Raji (cell line): Measurements from ENCODE around the gene TTC16.
A peak's percentile ranks its signal among the peaks of the same experiment; 100 is the strongest.

ENCODE experiments used
- POLR2A ChIP-seq: IDR thresholded peaks from 2 replicates; pipeline ENCODE4 v1.6.1; 2011; ENCODE audit warnings: low read depth, low read length, control low read depth; ENCODE audit not compliant: insufficient read depth

TTC16 gene

GRCh38 chr9:127692071-127692470 is 23.8 kb upstream of the TTC16 start:
- TF ChIP-seq POLR2A, result no peak

GRCh38 chr9:127693143-127693542 is 22.7 kb upstream of the TTC16 start:
- no peak for TF ChIP-seq POLR2A

GRCh38 chr9:127693697-127694096 is 22.2 kb upstream of the TTC16 start:
- TF ChIP-seq POLR2A, result no peak

DNA sequence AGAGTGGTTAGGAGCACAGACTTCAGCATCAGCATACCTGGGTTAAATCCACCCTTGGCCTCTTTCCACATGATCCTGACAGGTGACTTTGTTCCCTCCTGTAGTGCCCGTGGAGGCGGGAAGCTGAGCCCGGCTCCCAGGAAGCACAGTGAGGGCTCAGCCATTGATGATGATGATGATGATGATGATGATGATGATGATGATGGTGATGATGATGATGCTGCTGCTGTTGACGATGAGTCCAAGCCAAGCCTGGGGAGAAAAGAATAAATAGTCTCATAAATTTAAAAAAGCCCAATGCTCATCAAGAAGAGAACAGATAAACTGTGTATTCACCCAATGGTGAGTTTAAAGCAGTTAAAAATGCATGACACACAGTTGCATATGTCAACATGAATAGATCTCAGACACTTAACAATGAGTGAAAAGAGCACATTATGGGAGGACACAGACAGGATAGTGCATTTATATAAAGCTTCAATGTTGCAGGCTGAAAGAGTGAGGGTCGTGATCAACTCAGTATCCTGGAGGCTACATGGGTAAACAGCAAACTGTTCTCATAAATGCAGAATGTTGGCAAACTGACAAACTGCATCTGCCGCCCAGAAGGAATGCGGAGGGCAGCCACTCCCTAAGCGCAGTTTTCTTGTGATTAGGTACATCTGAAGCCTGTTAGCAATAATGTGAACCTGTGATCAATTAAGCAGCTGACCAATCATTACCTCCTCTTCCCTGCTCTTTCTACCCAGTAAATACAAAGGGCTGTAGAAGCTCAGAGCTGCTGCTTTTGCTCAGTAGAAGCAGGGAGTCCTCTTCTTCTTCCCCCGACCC is 20.8 kb upstream of the TTC16 start:
- no peak for TF ChIP-seq POLR2A

DNA sequence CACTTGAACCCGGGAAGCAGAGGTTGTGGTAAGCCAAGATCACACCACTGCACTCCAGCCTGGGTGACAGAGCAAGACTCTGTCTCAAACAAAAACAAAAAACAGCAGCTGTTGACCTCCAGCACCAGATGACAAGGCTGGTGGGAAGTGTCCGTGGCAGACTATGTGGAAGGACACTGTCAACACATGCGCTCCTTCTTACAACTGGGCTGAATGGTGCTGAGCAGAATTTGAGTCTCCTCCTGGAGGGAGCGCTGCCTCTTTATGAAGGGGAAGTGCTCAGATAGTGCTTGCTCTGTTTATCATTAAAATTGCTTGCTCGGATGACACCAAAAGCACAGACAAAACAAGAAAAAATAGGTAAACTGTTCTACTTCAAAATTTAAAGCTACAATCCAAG is 18.3 kb upstream of the TTC16 start:
- TF ChIP-seq POLR2A, result no peak

DNA sequence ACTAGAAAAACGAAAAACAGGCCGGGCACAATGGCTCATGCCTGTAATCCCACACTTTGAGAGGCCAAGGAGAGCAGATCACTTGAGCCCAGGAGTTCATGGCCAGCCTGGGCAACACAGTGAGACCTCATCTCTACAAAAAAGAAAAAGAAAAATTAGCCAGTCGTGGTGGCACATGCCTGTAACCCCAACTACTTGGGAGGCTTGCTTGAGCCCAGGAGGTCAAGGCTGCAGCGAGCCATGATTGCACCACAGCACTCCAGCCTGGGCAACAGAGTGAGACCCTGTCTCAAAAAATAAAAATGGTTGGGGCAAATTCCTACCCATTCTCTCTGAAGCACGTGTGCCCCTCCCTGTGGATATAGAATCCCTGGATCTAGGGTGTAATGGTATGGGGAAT is 17.5 kb upstream of the TTC16 start:
- TF ChIP-seq POLR2A, result no peak

DNA sequence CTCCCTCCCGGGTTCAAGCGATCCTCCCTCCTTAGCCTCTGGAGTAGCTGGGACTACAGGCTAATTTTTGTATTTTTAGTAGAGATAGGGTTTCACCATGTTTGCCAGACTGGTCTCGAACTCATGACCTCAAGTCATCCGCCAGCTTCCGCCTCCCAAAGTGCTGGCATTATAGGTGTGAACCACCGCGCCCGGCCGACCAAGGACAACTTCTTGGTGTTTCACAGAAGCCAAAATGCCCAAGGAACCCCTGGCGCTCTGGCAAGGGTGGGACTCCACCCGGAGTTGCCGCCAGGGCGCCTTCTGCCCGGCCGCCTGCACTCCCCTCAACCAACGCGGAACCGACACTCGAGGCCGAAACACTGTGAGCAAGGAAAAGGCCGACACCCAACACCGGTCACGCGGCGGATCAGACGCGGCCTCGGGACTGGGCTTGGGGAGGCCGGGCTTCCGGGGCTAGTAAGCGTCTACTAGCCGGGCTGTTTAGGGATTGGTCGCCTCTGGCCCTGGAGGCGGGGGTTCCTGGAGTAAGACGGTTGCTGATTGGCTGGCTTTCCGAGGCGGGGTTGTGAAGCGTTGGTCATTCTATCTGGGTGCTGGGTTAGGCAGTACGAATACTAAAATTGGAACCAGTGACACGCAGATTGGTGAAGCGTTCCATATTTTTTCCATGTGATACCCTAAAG is 16.8 kb upstream of the TTC16 start:
- TF ChIP-seq POLR2A, result peak; percentile 41; the same call in 1 of the 2 replicates

DNA sequence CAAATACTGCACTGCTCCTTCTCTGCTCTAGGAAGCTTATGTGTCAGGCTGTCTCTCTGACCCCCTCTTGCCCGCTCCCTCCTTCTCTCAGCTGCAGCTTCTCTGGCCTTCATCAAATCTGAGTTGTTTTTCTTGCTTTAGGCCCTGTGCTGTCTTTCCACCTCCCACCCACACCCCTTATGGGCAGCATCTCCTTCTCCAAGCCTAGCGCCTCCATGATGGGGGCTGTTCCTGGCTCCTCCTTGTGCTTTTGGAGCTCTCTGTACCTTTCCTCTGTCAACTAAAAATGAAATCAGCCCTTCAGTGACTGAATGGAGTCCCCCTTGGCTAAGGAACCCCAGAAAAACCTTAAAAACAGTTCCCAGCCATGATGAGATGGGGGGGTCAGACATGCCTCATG is 15.7 kb upstream of the TTC16 start:
- no peak for TF ChIP-seq POLR2A

DNA sequence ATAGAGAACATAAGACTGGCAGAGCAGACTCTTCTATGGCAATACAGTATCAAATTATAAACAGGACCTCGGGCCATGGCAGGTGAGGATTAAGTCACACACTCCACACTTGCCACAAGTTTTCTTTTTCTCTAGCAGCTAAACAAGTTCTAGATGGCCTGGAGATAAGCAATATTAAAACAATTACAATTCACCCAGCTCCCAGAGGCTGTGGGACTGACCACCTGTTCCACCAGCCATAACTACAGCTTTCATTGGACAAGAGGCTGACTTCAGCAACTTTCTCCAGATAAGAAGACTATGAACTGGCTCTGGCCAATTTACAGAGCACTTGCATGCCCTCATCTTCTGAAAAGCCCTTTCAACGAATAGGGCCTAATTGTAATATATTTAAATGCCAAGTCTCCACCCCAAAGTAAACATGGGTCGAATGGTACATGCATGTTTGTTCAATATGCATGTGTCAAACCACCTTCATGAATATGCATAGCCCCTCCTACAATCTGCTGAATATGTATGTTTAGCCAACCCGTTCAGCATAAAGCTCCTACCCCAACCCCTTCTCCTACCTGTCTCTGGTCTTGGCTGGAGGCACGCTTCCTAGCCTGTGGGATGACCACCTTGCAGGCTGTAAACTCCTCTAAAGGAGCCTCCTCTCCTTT is 15.2 kb upstream of the TTC16 start:
- TF ChIP-seq POLR2A, result no peak

GRCh38 chr9:127703289-127703946 is 12.5 kb upstream of the TTC16 start:
- no peak for TF ChIP-seq POLR2A

DNA sequence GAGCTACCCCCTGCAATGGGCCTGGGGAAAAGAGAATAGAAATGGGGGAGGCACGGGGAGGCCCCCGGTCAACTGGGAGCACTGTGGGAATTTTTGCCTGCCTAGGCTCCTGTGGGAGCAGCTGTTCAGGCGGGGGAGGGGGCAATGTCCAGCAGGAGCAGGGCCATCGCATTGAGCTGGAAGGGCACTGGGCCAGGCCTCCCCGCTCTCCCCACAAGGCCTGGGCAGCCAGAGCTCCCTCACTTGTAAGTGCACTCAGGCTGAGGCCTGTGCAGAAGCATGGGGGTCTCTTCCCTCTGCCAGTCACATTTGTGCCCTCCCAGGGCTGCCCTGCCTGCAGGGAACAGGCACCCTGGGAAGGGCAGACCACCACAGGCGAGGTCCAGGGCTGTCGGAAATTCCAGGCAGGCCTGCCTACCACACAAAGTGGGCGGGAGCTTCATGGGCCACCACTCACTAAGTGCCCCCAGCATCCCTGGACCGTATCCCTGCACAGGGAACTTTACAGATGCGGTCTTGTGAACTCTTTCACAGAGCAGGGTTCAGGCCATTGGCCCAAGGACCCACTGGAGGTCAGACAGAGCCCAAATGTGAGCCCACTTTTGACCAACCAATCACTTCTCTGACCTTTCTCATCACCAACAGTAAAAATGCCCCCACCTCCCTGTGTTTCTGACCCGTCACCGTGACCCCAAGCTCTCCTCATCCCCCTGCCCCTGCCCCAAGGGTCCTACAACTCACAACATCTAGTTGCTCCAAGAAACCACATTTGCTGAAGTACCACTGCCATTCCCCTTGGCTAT is 10.1 kb upstream of the TTC16 start:
- TF ChIP-seq POLR2A, result no peak

DNA sequence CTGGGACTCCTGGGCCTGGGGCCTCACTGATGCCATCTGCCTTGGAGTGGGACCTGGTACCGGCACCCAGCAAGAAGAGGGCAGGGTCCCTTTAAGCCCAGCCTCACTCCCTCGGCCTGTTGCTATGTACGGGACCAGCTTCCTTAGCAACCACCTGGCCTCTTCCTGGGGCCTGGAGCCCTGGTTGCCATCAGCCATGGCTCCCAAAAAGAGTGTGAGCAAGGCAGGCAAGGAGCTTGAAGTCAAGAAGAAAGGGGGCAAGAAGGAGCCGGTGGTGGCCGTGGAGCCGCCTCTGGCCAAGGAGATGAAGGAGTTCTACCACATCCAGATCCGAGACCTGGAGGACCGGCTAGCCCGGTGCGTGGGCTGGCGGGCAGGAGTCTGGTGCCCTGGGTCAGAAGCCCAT is 9.0 kb upstream of the TTC16 start, which contains the start of gene CFAP157:
TSS of gene CFAP157 (plus strand) at position 153 of the 406 bp plus-strand sequence. CDS start at position 197, 44 bp downstream.
- TF ChIP-seq POLR2A, result no peak

DNA sequence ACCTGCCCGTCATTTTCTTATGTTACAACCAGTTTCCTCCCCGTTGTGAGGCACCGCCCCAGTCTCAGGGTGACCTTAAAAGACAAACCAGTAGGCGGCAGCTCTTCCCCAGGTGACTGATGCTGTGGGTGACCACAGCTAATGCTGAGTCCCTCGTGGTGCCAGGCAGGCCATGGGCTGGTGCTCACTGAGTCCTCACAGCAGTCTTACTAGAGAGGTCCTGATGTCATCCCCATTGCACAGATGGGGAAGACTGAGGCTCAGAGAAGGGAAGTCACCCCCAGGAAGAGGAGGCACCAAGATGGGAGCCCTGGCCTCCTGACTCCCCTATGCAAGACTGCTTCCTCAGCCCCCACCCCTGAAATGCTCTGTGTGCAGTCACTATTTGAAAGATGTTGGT is 8.1 kb upstream of the TTC16 start:
- TF ChIP-seq POLR2A, result no peak

- TF ChIP-seq POLR2A, result no peak
Observed at GRCh38 chr9:127708952-127709587, 6.8 kb upstream of the TTC16 start.

DNA sequence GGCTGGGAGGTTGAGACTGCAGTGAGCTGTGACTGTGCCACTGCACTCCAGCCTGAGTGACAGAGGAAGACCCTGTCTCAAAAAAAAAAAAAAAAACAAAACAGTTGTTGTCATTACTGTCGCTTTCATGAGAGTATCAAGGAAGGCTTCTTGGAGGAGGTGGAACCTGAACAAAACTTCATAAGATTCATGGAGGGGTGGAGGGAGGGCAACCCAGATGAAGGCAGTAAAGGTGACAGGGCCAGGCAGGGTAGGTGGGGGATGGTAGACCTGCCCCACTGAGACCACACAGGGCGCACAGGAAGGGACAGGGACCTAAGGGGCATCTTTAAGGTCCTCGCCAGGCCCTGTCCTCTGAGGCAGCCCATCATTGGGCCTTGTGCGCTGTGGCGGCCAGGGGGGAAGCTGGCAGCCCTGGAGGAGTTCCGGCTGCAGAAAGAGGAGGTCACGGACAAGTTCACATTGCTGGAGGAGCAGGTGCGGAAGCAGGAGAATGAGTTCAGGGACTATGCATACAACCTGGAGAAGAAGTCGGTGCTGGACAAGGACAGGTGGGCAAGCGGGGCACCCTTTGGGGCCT is 5.6 kb upstream of the TTC16 start:
- TF ChIP-seq POLR2A, result no peak
